Measurements from ENCODE around the gene DDRGK1.

DNA sequence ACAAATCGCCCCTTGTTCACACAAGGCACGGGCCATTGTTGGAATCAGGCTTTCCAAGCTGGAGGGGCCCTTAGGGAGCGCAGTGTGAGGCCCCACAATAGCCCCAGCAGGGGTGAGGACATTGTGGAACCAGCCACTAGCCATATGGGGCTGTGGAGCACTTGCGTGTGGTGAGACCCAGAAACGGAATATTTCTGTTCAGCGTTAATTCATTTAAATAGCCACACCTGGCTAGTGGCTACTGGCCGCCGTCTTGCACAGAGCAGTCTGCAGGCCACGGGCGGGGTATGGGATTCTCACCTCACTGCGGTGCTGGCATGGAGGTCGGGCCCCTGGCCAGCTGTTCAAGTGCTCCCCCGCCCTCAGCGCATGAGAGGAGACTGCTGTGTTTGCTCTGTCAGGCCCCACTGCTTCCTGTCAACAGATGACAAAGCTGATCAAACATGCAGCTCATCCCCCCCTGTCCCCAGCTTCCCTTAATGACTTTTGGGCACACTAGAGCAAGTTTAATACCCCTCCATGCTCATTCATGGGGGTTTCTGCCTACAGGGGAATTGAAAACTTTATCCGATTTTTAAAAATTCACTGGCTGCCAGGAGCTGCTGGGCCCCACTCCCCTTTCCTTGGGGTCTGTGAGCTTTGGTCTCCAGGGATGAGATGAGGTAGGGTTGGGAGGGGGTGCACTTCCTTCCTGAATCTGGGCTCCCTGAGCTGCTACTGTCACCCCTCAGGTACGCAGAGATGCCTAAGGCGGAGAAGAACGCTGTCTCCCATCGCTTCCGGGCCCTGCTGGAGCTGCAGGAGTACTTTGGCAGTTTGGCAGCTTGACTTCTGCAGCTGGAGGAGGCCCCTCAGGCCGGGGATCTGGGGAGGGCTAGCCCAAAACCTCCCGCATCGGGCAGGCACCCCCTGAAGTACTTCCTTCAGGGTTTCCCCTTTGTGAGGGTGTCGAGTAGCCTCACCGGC is 18.4 kb upstream of the DDRGK1 start:
- TF ChIP-seq CTCF (IDR thresholded peaks at IDR 0.05; ENCODE audit: low read length) (no peak), EZH2phosphoT487 (IDR thresholded peaks at IDR 0.05; ENCODE audit: low read length) (no peak), EZH2 (optimal IDR thresholded peaks at IDR 0.05; ENCODE audit: low read depth, low read length) (no peak)

Data from MM.1S (cell line).